Right atrium auricular region (tissue), 2 donors: ENCODE data around the gene ZNF436. TPM values are rescaled to one million over a fixed set of nuclear protein-coding genes. Genes with fewer than 3 reads are reported as not detected.

Experiments used
- DNase-seq: peaks from one replicate; pipeline ENCODE4 v3.0.0-alpha.2; 2019; ENCODE audit warnings: low spot score
- H3K27ac ChIP-seq, 2 donors: fragments of 200-600 bp; sonication (generic); 1 replicate in 1 of 2; 2 replicates in 1 of 2; pipeline ENCODE4 v1.5.1; 2016 to 2019
- H3K27me3 ChIP-seq, 2 donors: fragments of 200-600 bp; sonication (generic); one replicate each; pipeline versions ENCODE4 v1.5.1 to v1.6.0; 2017 to 2019
- H3K36me3 ChIP-seq: fragments of 200-600 bp; sonication (generic); one replicate; pipeline ENCODE4 v1.5.1; 2016
- H3K4me1 ChIP-seq, 2 donors: fragments of 200-600 bp; sonication (generic); one replicate each; pipeline versions ENCODE4 v1.5.1 to v1.6.0; 2017 to 2019
- H3K4me3 ChIP-seq, 2 donors: fragments of 200-600 bp; sonication (generic); 1 replicate in 1 of 2; 2 replicates in 1 of 2; pipeline ENCODE4 v1.5.1; 2017 to 2019; ENCODE audit warnings: mild to moderate bottlenecking in 1 of 2, moderate library complexity in 1 of 2
- H3K9me3 ChIP-seq, 2 donors: fragments of 200-600 bp; sonication (generic); one replicate each; pipeline ENCODE4 v1.5.1; 2019
- total RNA-seq, 2 donors: library from RNA; depleted of rRNA; stranded (reverse); fragments of >200 nt; gene quantifications; one replicate each; pipeline ENCODE4 v1.1.0, GENCODE V29; 2016
- TF ChIP-seq, protein P1 (sequence below), 2 donors: fragments of 200-600 bp; sonication (generic); IDR thresholded peaks; one replicate each; pipeline ENCODE4 v1.5.1; 2019; ENCODE audit warnings: antibody characterized with exemption in 2 of 2

ZNF436 gene
- total RNA-seq, 2 donors from 2014 or later, result 7.9 to 10.0 TPM

- TF ChIP-seq, protein P1, sequence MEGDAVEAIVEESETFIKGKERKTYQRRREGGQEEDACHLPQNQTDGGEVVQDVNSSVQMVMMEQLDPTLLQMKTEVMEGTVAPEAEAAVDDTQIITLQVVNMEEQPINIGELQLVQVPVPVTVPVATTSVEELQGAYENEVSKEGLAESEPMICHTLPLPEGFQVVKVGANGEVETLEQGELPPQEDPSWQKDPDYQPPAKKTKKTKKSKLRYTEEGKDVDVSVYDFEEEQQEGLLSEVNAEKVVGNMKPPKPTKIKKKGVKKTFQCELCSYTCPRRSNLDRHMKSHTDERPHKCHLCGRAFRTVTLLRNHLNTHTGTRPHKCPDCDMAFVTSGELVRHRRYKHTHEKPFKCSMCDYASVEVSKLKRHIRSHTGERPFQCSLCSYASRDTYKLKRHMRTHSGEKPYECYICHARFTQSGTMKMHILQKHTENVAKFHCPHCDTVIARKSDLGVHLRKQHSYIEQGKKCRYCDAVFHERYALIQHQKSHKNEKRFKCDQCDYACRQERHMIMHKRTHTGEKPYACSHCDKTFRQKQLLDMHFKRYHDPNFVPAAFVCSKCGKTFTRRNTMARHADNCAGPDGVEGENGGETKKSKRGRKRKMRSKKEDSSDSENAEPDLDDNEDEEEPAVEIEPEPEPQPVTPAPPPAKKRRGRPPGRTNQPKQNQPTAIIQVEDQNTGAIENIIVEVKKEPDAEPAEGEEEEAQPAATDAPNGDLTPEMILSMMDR (IDR thresholded peaks at IDR 0.05), result peak in 1 of 2 donors; percentile 13
- H3K4me3 ChIP-seq, result peak overlapping the region; percentile 86 to 90
- peak overlapping the region; percentile 99 for H3K27ac ChIP-seq
- peaks cover 0 to 38% of the 10 kb centered on the region in 2 donors for H3K4me1 ChIP-seq
- H3K27me3 ChIP-seq, result no peaks in the 10 kb centered on the region
- peaks cover 17 to 26% of the 10 kb centered on the region in 2 donors for H3K9me3 ChIP-seq
- H3K36me3 ChIP-seq, result peaks cover 40% of the 10 kb centered on the region
- DNase-seq, result peak; percentile 99
Measured at GRCh38 chr1:23367791-23368561, 1.7 kb downstream of the ZNF436 start.

DNA sequence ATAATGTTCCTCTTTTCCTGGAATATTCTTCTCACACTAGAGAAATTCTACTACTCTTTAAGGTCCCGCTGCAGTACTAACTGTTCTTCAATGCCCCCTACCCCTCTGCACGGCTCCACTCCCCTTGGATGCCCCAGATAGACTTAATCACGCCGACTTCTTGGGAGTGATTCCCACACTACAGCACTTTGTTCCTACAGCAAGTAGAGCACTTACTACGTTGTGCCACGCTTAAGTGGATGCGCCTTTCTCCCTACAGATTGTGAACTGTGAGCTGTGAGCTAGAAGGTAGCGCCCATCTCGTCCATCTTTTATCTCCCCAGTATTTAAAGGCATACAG lies 2.2 kb downstream of the ZNF436 start:
- TF ChIP-seq, protein P1 (IDR thresholded peaks at IDR 0.05), result no peak
- peak overlapping the region; percentile 86 to 90 for H3K4me3 ChIP-seq
- H3K36me3 ChIP-seq, result peaks cover 45% of the 10 kb centered on the region
- DNase-seq, result no peak
- H3K9me3 ChIP-seq, result peaks cover 23 to 32% of the 10 kb centered on the region in 2 donors
- H3K4me1 ChIP-seq, result peaks cover 0 to 38% of the 10 kb centered on the region in 2 donors
- no peaks in the 10 kb centered on the region for H3K27me3 ChIP-seq
- peak overlapping the region; percentile 99 for H3K27ac ChIP-seq

GRCh38 chr1:23366598-23366997 lies 3.0 kb downstream of the ZNF436 start:
- TF ChIP-seq, protein P1 (IDR thresholded peaks at IDR 0.05), result no peak
- Histone ChIP-seq H3K9me3 (peaks cover 31 to 40% of the 10 kb centered on the region in 2 donors), H3K27me3 (no peaks in the 10 kb centered on the region), H3K36me3 (peaks cover 53% of the 10 kb centered on the region), H3K27ac (no peak overlapping the region), H3K4me1 (peaks cover 0 to 33% of the 10 kb centered on the region in 2 donors), H3K4me3 (no peak overlapping the region)
- DNase-seq, result no peak

DNA sequence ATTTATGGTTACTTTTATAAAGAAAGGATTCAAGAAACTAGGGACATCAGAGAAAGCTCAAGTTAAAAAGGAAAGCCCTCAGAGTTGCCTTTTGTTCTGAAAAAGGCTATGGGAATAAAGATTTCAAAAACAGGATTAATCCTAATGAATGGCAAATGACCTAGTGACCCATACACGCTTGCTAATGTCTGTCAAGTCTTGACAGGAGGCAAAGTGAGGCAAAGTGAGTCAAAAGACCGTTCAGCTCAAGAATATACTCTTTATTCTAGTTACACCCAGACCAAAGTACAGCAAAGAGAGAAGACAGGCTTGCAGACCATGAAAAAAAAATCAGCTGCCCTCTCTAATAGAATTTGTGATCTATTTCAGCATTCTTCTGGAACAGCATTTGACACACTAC lies 3.5 kb downstream of the ZNF436 start:
- no peak for DNase-seq
- no peak overlapping the region for H3K4me3 ChIP-seq
- no peaks in the 10 kb centered on the region for H3K27me3 ChIP-seq
- peaks cover 0 to 28% of the 10 kb centered on the region in 2 donors for H3K4me1 ChIP-seq
- peaks cover 58% of the 10 kb centered on the region for H3K36me3 ChIP-seq
- TF ChIP-seq, protein P1 (IDR thresholded peaks at IDR 0.05), result no peak
- H3K27ac ChIP-seq, result no peak overlapping the region
- H3K9me3 ChIP-seq, result peaks cover 35 to 45% of the 10 kb centered on the region in 2 donors

- Histone ChIP-seq H3K4me1 (peaks cover 0 to 6% of the 10 kb centered on the region in 2 donors), H3K4me3 (no peak overlapping the region), H3K27ac (no peak overlapping the region), H3K36me3 (peaks cover 76% of the 10 kb centered on the region), H3K9me3 (peaks cover 39 to 64% of the 10 kb centered on the region in 2 donors), H3K27me3 (no peaks in the 10 kb centered on the region)
- no peak for DNase-seq
- TF ChIP-seq, protein P1 (IDR thresholded peaks at IDR 0.05), result no peak
Measured at GRCh38 chr1:23362218-23362713, 7.4 kb downstream of the ZNF436 start.
